ENCODE measurements around the gene RAB44.

RAB44 gene

DNA sequence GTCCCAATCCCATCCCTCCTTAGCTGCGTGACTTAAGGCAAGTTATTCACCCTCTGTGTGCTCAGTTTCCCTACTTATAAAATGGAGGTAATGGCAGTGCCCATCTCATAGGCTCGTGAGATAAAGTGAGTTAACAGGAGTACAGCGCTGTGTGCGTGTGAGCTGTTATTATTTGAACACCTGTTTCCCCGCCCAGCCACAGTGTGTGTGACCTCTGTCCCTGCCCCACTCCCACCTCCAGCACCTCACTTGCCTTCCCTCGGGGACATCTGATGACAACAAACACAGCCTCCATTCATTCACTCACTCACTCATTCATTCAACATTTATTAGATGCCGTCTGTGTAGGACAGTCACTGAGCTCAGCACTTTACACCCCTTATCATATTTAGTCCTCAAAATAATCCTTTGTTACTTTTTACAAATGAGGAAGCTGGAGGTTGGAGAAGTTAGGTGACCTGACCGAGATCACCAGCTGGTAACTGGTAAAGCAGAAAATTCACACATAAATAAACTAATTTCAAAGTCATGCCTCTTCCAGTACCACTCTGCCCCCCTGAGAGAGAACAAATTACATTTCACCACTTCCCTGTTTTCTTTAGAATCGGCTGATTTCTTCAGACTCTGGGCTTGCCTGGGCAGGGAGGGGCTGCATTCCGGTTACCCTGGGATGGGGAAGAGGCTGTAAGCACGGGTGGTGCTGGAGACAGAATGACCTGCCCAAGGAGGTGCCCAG is 83.0 kb downstream of the RAB44 start:
- Histone ChIP-seq H3K4me3 (ENCODE audit: low read depth, low read length) (no peak overlapping the region), H3K36me3 (no peaks in the 10 kb centered on the region), H3K27ac (no peak overlapping the region), H3K27me3 (ENCODE audit: insufficient read depth, low read depth, severe bottlenecking) (no peaks in the 10 kb centered on the region), H3K9me3 (ENCODE audit: severe bottlenecking) (no peaks in the 10 kb centered on the region)
- no peak for TF ChIP-seq CTCF (IDR thresholded peaks at IDR 0.05; ENCODE audit: low read depth, low read length)
- DNase-seq: no peak

DNA sequence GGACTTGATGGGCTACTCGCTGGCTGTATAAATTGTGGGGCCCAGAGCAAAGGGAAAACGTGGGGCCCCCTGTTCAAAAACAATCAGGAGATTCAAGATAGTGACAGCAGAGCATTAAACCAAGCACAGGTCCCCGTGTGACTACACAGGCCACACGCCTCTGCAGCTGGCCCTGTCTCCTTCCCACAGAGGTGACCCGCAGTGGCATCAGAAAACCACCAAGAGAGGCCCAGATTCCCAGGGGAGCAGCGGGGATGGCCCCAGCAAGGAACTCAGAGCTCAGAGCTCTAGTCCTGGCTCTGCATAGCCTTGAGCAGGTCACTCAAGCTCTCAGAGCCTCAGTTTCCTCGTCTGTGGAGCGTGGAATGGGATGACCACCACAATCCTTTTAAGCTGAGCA is 84.0 kb downstream of the RAB44 start:
- Histone ChIP-seq H3K27ac (no peak overlapping the region), H3K4me3 (ENCODE audit: low read depth, low read length) (no peak overlapping the region), H3K27me3 (ENCODE audit: insufficient read depth, low read depth, severe bottlenecking) (no peaks in the 10 kb centered on the region), H3K9me3 (ENCODE audit: severe bottlenecking) (no peaks in the 10 kb centered on the region), H3K36me3 (no peaks in the 10 kb centered on the region)
- DNase-seq: no peak
- no peak for TF ChIP-seq CTCF (IDR thresholded peaks at IDR 0.05; ENCODE audit: low read depth, low read length)

Data from WERI-Rb-1 (cell line).